HT-29 (cell line): ENCODE measurements around the gene ZNF438. TPM values are rescaled to one million over a fixed set of nuclear protein-coding genes. Genes with fewer than 3 reads are reported as not detected.

Experiments used
- DNase-seq: peaks from one replicate; pipeline ENCODE4 v3.0.0-alpha.2; 2015; ENCODE audit warnings: low spot score
- total RNA-seq: library from RNA; depleted of rRNA; stranded (reverse); fragments of >200 nt; shearing (Covaris generic); gene quantifications from 2 replicates; pipeline ENCODE4 v1.2.3, GENCODE V29; 2014

Gene ZNF438
- total RNA-seq, 1 experiment from 2014 or later = 1.2 TPM

DNA sequence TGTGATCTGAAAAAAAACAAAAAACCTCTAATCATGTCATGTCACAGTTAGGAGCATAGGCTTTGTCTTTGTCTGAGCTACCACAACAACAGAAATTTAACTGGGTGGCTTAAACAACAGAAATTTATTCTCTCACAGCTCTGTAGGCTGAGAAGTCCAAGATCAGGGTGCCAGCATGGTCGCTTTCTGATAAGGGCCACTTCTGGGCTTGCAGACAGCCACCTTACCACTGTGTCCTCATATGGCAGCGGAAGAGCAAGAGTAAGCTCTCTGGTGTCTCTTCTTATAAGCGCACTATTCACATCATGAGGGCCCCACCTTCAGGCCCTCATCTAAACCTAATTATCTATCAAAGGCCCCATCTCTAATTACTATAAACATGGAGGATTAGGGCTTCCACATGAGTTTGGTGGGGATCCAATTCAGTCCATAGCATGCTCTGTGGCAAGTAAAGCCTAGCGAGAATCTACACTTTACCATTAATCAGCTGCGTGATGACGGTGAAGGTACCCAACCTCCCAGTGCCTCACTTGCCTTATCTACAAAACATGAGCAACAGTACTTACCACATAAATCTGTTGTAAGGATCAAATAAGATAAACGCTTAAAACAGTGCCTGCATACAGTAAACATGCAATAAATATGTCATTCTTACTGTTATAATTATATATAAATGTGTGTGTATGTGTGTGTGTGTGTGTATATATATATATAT is 17.3 kb downstream of the ZNF438 start:
- DNase-seq = no peak

DNA sequence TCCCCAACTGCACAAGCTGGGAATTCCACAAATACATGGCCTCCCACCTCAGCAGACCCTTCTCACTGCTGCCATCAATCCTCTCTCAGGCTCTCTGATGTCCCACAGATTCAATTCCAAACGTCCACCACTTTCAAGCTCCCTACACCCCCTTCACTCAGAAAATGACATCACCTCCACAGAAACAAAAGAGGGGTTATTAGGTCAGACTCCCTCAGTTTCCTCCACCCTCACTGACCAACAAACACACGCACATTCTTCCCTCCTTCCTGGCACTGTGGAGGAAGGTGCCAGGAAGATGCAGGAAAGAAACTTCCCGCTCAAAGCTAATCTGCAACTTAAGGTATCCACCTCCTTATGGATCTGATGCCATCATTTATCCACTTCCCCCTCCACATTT is 18.3 kb downstream of the ZNF438 start:
- no peak for DNase-seq

DNA sequence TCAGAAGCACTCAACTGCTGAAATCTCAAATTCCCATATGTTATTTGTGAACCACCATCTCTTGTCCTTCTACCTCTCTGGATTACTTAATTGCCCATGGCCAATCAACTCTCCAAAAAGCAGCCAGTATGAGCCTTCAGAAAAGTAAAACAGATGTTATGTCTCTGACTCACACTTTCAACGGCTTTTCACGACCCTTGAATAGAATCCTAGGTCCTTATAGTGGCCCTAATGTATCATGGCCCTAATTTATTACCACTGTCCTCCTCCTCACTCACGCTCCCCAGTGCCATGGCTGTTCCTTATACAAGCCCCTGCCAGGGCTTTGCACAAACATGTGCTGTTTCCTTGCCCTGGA is 20.0 kb downstream of the ZNF438 start:
- no peak for DNase-seq

DNA sequence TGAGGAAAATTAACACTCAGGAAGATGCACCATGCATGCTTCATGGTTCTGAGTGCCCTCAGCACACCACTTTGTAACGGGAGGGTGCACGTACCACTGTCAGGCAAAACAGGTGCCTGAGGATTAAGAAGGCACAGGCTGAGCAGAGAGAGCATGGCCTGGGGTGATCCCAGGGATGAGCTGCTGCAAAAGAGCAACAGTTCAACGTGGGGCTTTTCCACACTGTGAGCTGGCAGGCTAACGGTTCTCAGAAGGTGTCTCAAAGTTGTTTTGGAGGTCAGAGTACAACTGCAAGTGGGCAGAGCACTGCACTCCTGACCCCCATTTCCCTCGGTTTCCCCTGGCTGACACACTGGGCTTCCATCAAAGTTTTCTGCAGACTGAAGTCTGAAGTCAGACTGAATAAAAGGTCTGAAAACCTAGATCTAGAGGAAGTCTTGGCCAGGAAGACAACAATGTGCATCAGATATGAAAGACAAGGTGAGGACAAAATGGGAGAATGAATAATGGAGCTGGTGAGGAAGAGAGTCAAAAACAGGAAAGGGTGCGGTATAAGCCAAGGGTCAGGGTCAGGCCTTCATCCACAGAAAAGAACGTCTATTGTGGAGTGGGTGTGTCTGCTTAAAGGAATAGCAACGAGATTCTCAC is 20.5 kb downstream of the ZNF438 start:
- no peak for DNase-seq

DNA sequence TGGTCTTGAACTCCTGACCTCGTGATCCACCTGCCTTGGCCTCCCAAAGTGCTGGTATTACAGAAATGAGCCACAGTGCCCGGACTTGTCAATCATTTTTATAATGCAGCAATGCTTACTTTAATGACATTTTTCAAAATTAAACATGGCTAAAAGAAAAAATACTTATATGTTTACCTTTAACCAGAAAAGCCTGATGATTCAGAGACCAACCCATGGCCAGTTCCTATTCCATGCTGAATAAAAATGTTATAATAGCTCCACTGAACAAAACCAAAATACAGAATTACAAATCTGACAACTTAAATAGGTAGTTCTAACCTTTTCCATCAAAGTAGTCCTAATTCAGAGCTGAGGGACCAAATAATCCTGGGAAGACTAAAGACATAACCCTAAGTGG is 21.6 kb downstream of the ZNF438 start:
- DNase-seq = no peak

DNA sequence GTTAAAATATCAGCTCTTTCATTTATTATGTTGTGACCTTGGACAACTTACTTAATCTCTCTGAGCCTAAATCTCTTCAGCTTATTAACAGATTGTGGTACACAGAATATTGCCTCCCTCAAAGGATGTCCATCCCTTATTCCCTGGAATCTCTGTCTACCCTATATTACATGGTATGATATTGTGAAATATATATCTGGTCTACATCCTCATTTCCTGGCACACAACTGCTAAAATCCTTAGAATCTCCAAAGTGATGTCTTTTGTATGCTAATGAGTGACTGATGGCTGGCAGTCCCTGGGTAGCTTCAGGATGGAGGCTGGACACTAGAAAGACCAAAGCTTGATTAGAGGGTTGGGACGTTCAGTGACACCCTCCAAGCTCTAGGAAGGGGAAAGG is 25.8 kb downstream of the ZNF438 start:
- no peak for DNase-seq

DNA sequence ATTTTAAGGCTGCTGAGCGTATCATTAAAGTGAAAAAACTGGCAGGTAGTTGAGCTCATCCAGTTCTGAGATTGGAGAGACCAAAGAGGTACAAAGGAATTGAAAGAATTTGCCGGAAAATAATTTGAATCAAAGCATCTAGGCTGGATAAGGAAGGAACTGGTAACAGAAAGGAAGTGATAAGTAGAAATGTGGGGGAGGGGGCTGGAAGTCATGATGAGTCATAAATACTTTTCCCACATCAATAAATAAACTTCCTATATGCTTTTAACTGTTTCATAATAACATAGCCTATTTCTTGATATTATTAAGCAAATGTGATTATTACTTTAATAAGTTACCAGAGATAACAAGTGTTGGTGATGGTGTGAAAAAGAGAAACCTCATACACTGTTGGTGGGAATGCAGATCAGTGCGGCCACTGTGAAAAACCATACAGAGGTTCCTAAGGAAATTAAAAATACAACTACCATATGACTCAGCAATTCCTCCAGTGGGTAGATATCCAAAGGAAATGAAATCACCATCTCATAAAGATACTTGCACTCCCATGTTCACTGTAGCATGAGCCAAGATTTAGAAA is 27.0 kb downstream of the ZNF438 start:
- DNase-seq = peak; percentile 45

DNA sequence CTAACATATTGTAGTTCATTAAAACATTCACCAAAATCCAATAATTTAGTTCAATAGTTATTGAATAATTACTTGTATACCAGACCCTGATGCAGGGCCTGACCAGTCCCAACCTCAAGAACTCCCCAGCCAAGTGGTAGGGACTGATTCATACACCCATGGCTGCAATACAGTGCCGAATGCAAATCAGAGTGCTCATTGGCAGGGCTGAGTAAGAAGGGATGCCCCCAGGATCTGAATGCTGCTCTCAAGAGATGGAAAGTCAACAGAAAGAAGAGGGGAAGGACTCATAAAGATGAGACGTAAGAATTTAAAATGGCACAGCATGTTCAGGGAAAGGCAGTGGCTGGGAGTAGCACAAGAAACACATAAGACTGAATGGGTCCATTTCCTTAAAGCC is 29.9 kb downstream of the ZNF438 start:
- no peak for DNase-seq

DNA sequence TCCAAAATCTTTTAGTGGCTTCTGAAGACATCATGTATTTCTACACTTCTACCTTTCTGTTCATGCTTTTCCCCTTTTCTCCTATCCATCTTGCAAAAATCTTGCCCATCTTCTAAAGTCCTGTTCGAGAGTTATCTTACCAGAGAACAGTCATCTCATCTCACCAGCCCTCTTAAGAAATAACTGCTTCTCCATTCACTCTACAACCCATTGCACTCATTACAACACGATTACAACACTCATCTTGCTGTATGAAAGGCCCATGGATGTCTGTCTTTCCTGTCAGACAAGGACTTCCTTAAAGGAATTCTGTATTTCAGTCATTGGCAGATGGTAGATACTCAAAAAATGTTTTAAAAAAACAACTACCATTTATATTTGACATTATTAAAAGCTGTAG is 30.8 kb downstream of the ZNF438 start:
- DNase-seq = no peak

DNA sequence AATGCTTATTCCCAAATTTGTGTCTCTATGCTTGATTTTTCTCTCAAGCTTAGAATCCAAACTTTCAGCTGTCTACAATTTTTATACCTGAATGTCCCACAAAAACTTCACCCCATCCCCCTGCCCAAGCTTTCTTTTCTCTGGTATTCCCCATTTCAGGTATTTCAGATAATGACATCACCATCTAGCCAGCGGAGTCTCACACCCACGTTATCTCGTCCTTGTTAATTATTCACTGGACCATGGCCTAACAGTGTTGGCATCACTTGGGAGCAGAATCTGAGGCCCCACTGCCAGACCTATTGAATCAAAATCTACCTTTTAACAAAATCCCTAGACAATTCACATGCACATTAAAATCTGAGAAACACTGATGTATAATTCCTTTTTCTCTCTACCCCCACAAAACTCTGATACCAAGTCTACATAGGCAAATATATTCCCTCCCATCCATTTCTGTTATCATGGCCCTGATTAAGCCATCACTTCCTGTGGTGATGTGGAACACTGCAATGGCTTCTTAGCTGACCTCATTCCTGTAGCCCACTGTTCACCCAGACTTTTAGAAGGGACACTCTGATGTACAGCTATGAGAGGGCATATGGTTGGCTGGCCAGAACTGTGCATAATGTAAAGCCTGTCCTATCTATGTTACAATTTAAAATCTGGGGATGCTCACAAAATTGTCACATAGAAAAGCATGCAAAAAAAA is 31.4 kb downstream of the ZNF438 start:
- DNase-seq = no peak

DNA sequence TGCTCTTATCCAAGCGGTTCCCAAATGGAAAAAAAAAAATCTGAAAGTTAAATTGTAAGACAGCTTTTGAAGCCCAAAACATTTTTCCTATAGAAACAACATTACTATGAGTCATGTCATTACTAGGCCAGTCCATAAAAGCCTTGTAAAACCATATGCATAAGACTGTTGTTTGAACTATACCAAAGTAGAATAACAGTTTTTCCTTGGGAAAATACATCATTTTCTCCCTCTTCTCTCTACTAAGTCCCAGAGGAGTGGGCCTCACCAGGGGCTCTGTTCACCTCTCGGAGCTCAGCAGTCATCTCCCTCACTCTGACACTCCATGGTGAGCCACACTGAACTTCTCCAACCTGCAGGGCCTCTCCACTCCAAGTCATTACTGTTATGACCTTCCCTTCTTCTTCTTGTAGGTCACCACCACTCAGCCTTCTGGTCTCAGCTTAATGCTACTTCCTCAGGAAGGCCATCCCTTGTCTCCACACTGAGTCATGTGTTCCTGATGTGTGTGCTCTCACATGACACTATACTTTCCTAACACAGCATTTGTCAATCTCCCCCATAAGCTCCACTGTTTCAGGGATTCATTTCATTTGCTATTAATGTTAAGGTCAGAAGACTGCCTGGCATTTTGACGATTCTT is 32.5 kb downstream of the ZNF438 start:
- peak; percentile 10 for DNase-seq

DNA sequence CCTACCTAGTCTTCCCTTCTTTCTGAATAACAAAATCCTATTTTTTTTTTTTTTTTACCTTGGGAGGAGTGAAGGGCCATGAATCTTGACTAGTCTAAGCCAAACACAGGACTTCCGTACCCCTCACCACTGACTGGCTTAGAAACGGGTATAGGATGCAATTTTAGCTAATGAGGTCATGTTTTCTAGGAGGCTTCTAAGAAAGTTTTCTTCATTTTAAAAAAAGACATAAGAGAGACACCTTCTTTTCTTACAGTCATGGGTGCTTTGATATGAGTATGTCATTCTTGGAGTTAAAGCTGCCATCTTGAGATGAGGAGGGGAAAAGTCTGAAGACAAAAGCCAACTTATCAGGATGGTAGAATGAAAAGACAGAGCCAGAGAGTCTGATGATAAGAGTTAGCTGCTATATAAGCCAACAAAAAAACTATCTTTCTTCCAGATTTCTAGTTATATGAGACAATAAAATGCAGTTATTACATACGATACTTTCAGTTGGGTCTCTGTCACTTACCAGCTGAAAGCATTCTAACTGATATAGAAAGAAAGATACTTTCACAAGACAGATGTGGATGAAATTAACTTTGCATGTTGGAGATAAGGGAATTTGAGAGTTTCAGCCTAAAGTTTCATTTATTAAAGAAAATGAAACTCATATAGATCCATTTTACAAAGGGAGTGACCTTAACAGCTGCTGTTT is 34.0 kb downstream of the ZNF438 start:
- DNase-seq = no peak

DNA sequence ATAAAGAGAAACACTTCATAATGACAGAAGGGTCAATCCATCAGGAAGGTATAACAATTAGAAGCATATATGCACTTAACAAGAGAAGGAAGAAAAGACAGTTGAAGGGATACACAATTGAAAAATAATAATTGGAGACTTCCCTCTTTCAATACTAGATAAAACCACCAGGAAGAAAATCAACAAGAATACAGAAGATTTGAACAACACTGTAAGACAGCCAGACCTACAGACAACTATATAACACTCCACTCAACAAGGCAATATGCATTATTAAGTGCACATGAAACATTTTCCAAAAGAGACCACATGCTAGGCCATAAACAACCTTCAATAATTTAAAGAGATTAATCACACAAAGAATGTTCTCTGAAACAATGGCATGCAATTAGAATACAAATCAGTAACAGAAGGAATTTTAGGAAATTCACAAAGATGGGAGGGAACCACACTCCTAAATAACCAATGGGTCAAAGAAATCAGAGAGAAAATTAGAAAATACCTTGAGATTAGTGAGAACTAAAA is 35.1 kb downstream of the ZNF438 start:
- no peak for DNase-seq

DNA sequence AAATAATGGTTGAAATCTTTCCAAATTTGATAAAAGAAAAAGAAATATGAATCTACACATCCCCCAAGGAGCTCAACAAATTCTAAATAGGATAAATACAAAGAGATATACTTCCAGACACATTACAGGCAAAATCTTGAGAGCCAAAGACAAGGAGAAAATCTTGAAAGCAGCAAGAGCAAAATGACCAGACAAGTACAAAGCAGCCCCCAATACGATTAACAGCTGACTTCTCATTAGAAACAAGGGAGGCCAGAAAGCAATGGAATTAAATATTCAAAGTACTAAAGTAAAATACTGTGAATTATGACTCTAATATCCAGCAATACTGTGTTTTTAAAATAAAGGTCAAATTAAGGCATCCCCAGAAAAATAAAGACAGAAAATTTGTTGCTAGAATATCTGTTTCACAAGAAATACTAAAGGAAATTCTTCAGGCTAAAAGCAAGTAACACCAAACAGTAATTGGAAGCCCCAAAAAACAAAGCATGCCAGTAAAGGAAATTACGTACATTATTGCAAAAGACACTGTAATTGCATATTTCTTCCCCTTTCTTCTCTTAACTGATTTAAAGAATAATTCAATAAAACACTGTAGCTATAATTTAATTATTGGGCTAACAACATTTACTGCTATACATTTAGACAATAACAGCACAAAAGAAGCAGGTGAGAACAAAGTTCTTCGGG is 36.4 kb downstream of the ZNF438 start:
- DNase-seq = no peak

DNA sequence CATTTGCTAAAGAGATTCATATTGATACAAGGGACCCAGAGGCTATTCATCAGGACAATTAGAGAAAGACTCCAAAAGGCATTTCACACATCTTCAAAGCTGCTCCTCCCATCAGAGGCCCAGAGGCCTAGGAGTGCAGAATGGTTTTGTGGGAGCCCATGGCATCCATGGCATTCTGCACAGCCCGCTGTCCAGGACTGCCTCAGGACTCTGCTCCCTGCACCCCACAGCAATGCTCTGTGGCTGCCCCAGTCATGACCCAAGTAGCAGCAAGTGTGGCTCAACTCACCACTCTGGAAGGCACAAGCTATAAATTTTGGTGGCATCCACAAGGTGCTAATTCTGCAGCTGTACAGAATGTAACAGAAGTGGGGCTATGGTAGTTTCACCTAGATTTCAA is 38.5 kb downstream of the ZNF438 start:
- no peak for DNase-seq

DNA sequence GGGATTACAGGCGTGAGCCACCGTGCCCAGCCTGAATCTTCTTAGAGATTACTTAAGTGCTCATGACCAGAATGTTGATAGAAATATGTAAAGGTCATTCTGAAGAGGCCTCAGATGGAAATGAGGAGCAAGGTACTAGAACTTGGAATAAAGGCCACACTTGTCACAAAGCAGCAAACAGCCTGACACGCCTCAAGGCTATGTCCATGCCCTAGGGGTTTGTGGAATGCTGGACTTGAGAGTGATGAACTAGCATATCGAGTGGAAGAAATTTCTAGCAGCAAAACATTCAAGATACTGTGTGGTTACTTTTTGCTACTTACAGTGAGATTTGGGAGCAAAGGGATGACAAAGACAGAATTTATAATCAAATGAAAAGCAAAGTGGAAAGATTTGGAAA is 39.0 kb downstream of the ZNF438 start:
- no peak for DNase-seq

DNA sequence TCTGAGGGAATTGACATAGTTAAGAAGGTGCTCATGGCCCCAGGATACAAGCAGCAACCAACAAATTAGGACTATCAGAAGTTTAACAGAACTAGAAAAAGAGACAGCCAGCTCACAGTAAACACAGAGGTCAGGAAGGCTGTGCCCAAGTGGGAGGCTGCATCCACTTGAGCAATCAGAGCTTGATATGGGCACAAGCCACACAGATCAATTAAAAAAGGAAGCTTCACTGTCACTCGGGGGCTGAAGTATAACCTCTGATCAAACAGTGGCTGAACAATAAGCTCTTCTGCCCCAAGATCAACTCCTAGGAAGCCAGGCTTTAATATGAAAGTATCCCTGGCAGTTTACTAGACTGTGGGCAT is 40.0 kb downstream of the ZNF438 start:
- no peak for DNase-seq

DNA sequence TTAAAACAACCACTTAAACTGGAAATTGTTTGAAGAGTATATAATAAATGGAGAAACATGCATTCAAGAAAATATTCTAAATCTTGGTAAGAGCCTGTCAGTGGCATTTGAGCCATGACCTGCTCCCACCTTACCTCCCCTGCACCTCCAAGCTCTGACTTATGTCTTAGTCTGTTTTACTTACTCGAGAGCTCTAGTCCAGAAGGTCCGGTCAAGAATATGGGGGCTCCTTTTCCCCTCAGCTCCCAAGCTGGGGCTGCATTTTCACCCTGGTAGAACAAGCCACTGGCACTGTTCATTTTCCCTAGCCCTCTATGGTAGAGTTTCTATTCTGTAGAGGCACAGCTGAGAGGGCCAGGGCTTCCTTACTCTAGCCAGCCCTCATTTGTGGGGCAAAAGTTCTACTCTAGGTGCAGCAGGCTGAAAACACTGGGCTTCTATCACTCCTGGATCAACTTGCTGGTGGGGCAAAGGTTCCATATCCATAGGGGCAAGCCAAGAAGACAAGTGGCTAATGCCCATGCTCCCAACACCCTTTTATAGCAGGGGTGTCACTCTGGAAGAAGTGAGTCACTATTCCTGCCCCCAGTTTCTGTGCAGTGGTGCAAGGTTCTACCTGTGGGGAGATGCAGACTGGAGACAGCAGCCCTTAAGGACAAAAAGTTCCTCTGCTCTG is 40.6 kb downstream of the ZNF438 start:
- no peak for DNase-seq

DNA sequence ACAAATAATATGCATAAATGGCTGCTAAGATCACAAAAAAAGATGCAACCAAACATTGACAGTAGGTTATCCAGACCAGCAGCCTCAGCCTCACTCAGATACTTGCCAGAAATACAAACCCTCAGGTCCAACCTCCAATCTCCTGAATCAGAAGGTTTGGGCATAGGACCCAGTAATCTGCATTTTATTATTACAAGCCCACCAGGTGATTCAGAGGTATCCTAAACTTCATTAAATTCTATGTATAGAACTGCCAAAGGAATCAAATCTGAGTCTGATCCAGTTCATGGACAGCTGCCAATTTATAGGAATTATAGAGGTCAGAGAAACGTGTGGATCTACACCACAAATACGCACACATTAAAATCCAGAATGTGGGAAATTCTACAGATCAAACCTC is 41.3 kb downstream of the ZNF438 start:
- DNase-seq = no peak

DNA sequence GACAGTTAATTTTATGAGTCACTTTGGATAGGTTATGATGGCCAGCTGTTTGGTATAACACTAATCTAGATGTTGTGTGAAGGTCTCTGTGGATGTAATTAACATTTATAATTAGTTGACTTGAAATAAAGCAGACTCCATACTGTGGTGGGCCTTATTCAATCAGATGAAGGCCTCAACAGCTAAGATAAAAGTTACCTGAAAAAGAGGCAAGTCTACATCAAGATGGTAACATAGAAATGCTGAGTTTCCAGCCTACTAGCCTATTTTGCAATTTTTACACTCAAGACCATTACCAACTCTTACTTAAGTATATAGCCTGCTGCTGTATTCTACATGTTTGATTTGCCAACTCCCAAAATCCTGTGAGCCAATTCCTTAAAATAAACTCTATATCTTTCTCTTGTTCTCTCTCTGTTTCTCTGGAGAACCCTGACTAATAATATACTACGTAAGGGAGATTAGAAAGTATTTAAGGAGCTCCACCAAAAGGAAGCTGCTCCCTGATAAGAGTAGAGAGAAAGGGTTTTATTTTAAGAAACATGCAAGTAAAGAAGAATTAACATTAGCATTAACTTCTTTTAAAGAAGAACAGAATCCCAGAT is 42.7 kb downstream of the ZNF438 start:
- DNase-seq = no peak
